Measurements from ENCODE around the gene HS3ST6. TPM values are rescaled to one million over a fixed set of nuclear protein-coding genes. Genes with fewer than 3 reads are reported as not detected.
A peak's percentile ranks its signal among the peaks of the same experiment; 100 is the strongest.
"Not testable (repeated sequence)": the region's sequence is repeated elsewhere in the genome, so short reads cannot be mapped to it uniquely, and the experiment has no call there.

Gene HS3ST6
- total RNA-seq, 3 donors from 2014 or later (not counting 1 experiment from before 2014, with no cell fraction given) = not detected

DNA sequence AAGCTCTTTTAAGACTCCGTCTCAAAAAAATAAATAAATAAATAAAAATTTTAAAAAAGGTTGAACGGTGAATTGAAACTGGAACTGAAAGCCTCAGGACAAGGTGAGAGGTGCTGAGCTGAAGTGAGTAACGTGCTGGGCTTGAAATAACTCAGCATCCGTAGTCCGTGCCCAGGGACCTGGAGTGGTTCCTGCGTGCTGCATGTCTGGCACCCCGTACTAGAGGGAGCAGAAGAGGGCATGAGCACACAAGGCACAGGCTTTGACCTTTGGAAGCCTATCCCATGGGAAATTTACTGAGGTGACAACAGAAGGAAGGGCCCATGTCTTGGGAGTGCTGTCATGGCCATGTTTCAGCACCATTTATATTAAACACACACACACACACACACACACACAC, 41.7 kb downstream of the HS3ST6 start:
- intact Hi-C loops (cut with micrococcal nuclease) = no loop called here
- Histone ChIP-seq H3K36me3 (ENCODE audit: control insufficient read depth, insufficient read depth, low read length) (no peaks in the 10 kb centered on the region), H3K4me3 (ENCODE audit: low read length) (no peak overlapping the region), H3K4me1 (ENCODE audit: control insufficient read depth, insufficient read depth, low read length) (peaks cover 2% of the 10 kb centered on the region), H3K9me3 (ENCODE audit: control insufficient read depth, insufficient read depth, low read length) (no peaks in the 10 kb centered on the region), H3K27me3 (ENCODE audit: control insufficient read depth, insufficient read depth, low read length) (peaks cover 6% of the 10 kb centered on the region), H3K27ac (ENCODE audit: low read length) (no peak overlapping the region)
- ATAC-seq (no peak), DNase-seq (no peak)
- Mint-ChIP-seq H3K36me3 (no peaks in the 10 kb centered on the region), H3K9me3 (no peaks in the 10 kb centered on the region), H3K4me3 (no peak overlapping the region), H3K27me3 (ENCODE audit: low read depth in 2 of 2) (peaks cover 15 to 24% of the 10 kb centered on the region in 2 donors), H3K27ac (no peak overlapping the region), H3K4me1 (peaks cover 5 to 6% of the 10 kb centered on the region in 2 donors)
- 69% methylated on average over 6 of the region's 7 CpGs for WGBS (ENCODE audit: insufficient coverage)
- TF ChIP-seq, protein P1, sequence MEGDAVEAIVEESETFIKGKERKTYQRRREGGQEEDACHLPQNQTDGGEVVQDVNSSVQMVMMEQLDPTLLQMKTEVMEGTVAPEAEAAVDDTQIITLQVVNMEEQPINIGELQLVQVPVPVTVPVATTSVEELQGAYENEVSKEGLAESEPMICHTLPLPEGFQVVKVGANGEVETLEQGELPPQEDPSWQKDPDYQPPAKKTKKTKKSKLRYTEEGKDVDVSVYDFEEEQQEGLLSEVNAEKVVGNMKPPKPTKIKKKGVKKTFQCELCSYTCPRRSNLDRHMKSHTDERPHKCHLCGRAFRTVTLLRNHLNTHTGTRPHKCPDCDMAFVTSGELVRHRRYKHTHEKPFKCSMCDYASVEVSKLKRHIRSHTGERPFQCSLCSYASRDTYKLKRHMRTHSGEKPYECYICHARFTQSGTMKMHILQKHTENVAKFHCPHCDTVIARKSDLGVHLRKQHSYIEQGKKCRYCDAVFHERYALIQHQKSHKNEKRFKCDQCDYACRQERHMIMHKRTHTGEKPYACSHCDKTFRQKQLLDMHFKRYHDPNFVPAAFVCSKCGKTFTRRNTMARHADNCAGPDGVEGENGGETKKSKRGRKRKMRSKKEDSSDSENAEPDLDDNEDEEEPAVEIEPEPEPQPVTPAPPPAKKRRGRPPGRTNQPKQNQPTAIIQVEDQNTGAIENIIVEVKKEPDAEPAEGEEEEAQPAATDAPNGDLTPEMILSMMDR (IDR thresholded peaks at IDR 0.05) = no peak

DNA sequence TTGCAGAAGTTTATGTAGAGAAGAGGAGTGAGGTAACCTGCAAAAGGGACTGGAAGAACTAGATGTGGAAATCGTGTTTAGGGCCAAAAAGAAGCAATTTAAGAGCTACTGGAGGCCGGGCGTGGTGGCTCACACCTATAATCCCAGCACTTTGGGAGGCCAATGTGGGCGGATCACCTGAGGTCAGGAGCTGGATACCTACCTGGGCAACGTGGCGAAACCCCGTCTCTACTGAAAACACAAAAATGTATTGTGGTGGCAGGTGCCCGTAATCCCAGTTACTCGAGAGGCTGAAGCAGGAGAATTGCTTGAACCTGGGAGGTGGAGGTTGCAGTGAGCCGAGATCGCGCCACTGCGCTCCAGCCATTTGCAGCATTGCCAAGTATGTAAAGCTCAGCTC, 42.1 kb downstream of the HS3ST6 start:
- H3K4me1 Mint-ChIP-seq; H3K4me3 ChIP-seq (ENCODE audit: low read length); H3K36me3 ChIP-seq (ENCODE audit: control insufficient read depth, insufficient read depth, low read length); intact Hi-C loops (cut with micrococcal nuclease); H3K27me3 ChIP-seq (ENCODE audit: control insufficient read depth, insufficient read depth, low read length); H3K36me3 Mint-ChIP-seq; H3K4me3 Mint-ChIP-seq; H3K27ac Mint-ChIP-seq; H3K27ac ChIP-seq (ENCODE audit: low read length); H3K9me3 ChIP-seq (ENCODE audit: control insufficient read depth, insufficient read depth, low read length); H3K9me3 Mint-ChIP-seq; ATAC-seq; DNase-seq; H3K4me1 ChIP-seq (ENCODE audit: control insufficient read depth, insufficient read depth, low read length): not testable (repeated sequence)
- WGBS (ENCODE audit: insufficient coverage) = 84% methylated on average over 13 of the region's 13 CpGs
- H3K27me3 Mint-ChIP-seq (ENCODE audit: low read depth in 2 of 2) = peaks cover 15 to 24% of the 10 kb centered on the region in 2 donors

DNA sequence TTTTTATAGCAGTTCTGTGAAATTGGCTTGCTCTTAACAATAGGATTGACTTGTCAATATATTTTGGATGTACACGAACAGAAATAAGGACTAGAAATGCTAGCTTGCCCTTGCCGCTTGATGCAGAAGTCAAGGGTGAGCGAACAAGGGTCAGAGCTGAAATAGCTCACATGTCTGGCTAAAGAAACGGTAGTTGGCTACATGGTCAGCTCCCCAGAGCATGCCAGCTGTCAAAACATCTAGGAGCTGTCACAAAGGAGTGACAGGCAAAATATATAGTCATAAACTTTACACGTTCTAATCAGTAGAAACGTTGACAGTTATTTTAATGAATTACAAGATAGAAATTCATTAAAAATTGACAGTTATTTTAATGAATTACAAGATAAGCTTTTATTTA, 43.4 kb downstream of the HS3ST6 start:
- Mint-ChIP-seq H3K4me3 (no peak overlapping the region), H3K27ac (no peak overlapping the region)

DNA sequence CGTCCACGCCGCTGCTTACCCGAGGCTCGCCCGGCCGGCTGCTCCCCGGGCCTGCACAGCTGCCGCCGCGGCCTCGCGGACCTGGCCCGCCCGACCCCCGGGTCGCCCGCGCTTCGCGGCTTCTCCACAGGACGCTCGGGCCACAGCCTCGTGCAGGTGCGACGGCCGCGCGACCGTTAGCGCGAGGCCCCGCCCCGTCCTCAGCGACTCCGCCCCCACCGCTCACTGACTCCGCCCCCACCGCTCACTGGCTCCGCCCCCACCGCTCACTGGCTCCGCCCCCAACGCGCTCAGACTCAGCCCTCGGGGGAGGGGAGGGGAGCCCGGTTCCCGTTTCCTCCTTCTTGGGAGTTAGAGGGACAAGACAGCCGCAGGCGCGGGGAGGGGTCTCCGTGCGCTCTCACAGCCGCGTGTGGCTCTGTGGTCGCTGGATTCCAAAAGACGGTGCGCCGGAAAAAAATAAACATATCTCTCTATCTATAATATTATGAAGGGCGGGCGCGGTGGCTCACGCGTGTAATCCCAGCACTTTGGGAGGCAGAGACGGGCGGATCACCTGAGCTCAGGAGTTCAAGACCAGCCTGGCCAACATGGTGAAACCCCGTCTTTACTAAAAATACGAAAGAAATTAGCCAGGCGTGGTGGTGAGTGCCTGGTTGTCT, 46.1 kb downstream of the HS3ST6 start, which contains the start of gene MEIOB:
TSS of gene MEIOB (minus strand) at position 191 of the 662 bp plus-strand sequence. CDS start 3,989 bp downstream, outside the sequence.
- H3K36me3 Mint-ChIP-seq = no peaks in the 10 kb centered on the region
- no peaks in the 10 kb centered on the region for H3K9me3 Mint-ChIP-seq
- TF ChIP-seq, protein P1 (IDR thresholded peaks at IDR 0.05) = no peak
- H3K4me1 ChIP-seq (ENCODE audit: control insufficient read depth, insufficient read depth, low read length) = peaks cover 2% of the 10 kb centered on the region
- peak within 1 kb of the TSS; percentile 68 for H3K4me3 Mint-ChIP-seq
- H3K4me1 Mint-ChIP-seq = peaks cover 5 to 6% of the 10 kb centered on the region in 2 donors
- H3K27me3 Mint-ChIP-seq (ENCODE audit: low read depth in 2 of 2) = peaks cover 9 to 19% of the 10 kb centered on the region in 2 donors
- H3K36me3 ChIP-seq (ENCODE audit: control insufficient read depth, insufficient read depth, low read length) = no peaks in the 10 kb centered on the region
- H3K27me3 ChIP-seq (ENCODE audit: control insufficient read depth, insufficient read depth, low read length) = peaks cover 6% of the 10 kb centered on the region
- no peaks in the 10 kb centered on the region for H3K9me3 ChIP-seq (ENCODE audit: control insufficient read depth, insufficient read depth, low read length)
- no peak within 1 kb of the TSS for H3K4me3 ChIP-seq (ENCODE audit: low read length)
- no peak within 1 kb of the TSS for H3K27ac ChIP-seq (ENCODE audit: low read length)
- ATAC-seq = peak; percentile 68 to 88 (median 86)
- no peak within 1 kb of the TSS for H3K27ac Mint-ChIP-seq
- DNase-seq = peak; percentile 24 to 56
- 16% methylated on average over 65 of the region's 68 CpGs for WGBS (ENCODE audit: insufficient coverage)
- intact Hi-C loops (cut with micrococcal nuclease) = no loop called here

More for the DNA sequence above, 43.4 kb downstream of the HS3ST6 start:
- Mint-ChIP-seq H3K36me3 (no peaks in the 10 kb centered on the region), H3K4me1 (peaks cover 5 to 6% of the 10 kb centered on the region in 2 donors), H3K27me3 (ENCODE audit: low read depth in 2 of 2) (peaks cover 15 to 26% of the 10 kb centered on the region in 2 donors), H3K9me3 (no peaks in the 10 kb centered on the region)
- no peaks in the 10 kb centered on the region for H3K36me3 ChIP-seq (ENCODE audit: control insufficient read depth, insufficient read depth, low read length)
- ATAC-seq (no peak), DNase-seq (no peak)
- peaks cover 2% of the 10 kb centered on the region for H3K4me1 ChIP-seq (ENCODE audit: control insufficient read depth, insufficient read depth, low read length)
- intact Hi-C loops (cut with micrococcal nuclease) = no loop called here
- H3K27me3 ChIP-seq (ENCODE audit: control insufficient read depth, insufficient read depth, low read length) = peaks cover 6% of the 10 kb centered on the region
- 73% methylated on average over 4 of the region's 6 CpGs for WGBS (ENCODE audit: insufficient coverage)
- H3K4me3 ChIP-seq (ENCODE audit: low read length) = no peak overlapping the region
- H3K27ac ChIP-seq (ENCODE audit: low read length) = no peak overlapping the region
- no peaks in the 10 kb centered on the region for H3K9me3 ChIP-seq (ENCODE audit: control insufficient read depth, insufficient read depth, low read length)
- TF ChIP-seq, protein P1 (IDR thresholded peaks at IDR 0.05) = no peak

All from natural killer cell (primary cell).